IPS-18a (cell line): ENCODE measurements around the gene KRT222.

Experiments
- H3K27ac ChIP-seq: one replicate; pipeline ENCODE4 v1.5.1; 2013; ENCODE audit warnings: low read length
- H3K27me3 ChIP-seq: one replicate; pipeline ENCODE4 v1.6.1; 2013; ENCODE audit warnings: mild to moderate bottlenecking, low read length; ENCODE audit not compliant: control insufficient read depth, insufficient read depth
- H3K36me3 ChIP-seq: one replicate; pipeline ENCODE4 v1.6.1; 2013; ENCODE audit warnings: low read depth, low read length; ENCODE audit not compliant: control insufficient read depth
- H3K4me1 ChIP-seq: one replicate; pipeline ENCODE4 v1.6.1; 2013; ENCODE audit warnings: low read depth, low read length; ENCODE audit not compliant: control insufficient read depth
- H3K4me3 ChIP-seq: one replicate; pipeline ENCODE4 v1.5.1; 2013; ENCODE audit warnings: low read length
- H3K9ac ChIP-seq: one replicate; pipeline ENCODE4 v1.6.1; 2013; ENCODE audit warnings: mild to moderate bottlenecking, low read length, moderate library complexity
- H3K9me3 ChIP-seq: one replicate; pipeline ENCODE4 v1.6.1; 2013; ENCODE audit warnings: low read depth, low read length; ENCODE audit not compliant: control insufficient read depth

Gene KRT222

GRCh38 chr17:40623419-40624210, 41.4 kb downstream of the KRT222 start:
- no peak overlapping the region for H3K27ac ChIP-seq
- peaks cover 3% of the 10 kb centered on the region for H3K4me1 ChIP-seq
- H3K27me3 ChIP-seq = no peaks in the 10 kb centered on the region
- no peaks in the 10 kb centered on the region for H3K9me3 ChIP-seq
- H3K9ac ChIP-seq = no peak overlapping the region
- peaks cover 13% of the 10 kb centered on the region for H3K36me3 ChIP-seq
- no peak overlapping the region for H3K4me3 ChIP-seq

GRCh38 chr17:40622509-40622928, 42.5 kb downstream of the KRT222 start:
- peaks cover 2% of the 10 kb centered on the region for H3K36me3 ChIP-seq
- H3K27me3 ChIP-seq = no peaks in the 10 kb centered on the region
- no peak overlapping the region for H3K4me3 ChIP-seq
- H3K9ac ChIP-seq = no peak overlapping the region
- peaks cover 3% of the 10 kb centered on the region for H3K4me1 ChIP-seq
- H3K27ac ChIP-seq = no peak overlapping the region
- H3K9me3 ChIP-seq = no peaks in the 10 kb centered on the region

DNA sequence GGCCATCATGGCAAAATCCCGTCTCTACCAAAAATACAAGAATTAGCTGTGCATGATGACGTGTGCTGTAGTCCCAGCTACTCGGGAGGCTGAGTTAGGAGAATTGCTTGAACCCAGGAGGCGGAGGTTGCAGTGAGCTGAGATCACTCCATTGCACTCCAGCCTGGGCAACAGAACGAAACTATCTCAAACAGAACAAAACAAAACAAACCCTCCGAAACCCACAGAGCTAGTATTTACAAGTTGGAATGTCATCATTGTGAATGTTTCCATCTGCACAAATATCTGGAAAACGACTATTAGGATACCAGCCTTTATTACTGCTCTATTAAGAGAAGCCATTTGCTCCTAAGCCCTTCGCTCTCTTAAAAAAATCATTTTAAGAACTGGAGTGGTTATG, 43.4 kb downstream of the KRT222 start:
- Histone ChIP-seq H3K36me3 (no peaks in the 10 kb centered on the region), H3K9me3 (no peaks in the 10 kb centered on the region), H3K4me3 (no peak overlapping the region), H3K9ac (no peak overlapping the region), H3K27ac (no peak overlapping the region), H3K27me3 (no peaks in the 10 kb centered on the region), H3K4me1 (peaks cover 3% of the 10 kb centered on the region)

DNA sequence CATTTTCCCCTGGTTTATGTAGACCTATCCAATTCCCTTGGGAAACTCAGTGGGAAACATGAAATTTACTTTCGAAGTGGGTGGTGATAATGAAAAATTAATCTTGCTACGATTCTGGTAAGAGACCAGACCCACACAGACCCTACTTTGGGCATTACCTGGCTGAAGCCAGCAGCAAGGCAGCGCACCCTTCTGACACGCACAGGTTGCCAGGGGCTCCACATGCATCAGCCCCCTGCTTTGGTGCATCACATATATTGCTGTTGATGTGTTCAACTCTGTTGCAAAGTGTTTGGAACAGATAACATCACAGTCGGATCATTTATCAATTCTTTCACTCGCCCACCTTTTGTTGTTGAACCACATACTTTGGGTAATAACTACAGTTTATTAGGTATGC, 44.0 kb downstream of the KRT222 start:
- no peak overlapping the region for H3K4me3 ChIP-seq
- H3K4me1 ChIP-seq = peaks cover 3% of the 10 kb centered on the region
- no peaks in the 10 kb centered on the region for H3K27me3 ChIP-seq
- no peak overlapping the region for H3K27ac ChIP-seq
- no peaks in the 10 kb centered on the region for H3K9me3 ChIP-seq
- H3K36me3 ChIP-seq = no peaks in the 10 kb centered on the region
- H3K9ac ChIP-seq = no peak overlapping the region

DNA sequence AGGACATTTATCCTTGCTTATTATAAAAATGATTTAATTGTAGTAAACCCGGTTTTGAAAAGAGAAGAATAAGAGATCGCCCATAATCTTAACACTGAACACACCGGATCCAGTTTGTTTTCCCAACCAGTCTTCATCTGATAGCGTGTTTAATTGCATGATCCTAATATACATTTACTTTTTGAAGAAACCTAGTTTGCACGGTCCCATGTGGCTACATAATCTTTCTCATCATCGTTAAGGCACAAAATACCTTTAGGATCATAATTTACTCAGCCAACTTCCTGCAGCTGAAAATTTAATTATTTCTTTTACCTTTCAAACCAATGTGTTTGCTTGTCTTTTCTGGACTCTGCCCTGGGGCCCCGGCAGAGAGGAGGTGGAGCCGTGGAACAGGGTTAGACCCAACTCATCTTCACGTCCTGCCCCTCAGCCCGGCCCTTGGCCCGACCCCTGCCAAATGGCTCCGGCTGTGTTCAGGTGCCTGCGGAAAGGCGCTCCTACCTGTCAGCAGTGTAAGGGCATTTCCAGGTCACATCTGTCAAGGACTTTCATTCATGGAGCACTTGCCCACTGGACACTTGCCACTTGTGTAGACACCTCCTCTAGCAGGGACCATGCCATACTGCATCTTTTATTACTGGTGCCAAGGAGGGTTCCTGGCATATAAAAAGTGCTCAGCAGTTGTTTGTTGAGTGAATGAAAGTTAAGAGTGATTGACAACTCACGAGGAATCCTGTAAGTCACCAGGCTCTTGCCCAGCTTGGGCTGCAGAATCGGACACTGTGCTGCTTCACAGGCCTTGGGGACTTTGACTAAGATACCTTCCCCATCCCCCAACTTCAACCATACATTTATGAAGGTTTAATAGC, 46.0 kb downstream of the KRT222 start:
- Histone ChIP-seq H3K36me3 (no peaks in the 10 kb centered on the region), H3K9me3 (no peaks in the 10 kb centered on the region), H3K27ac (no peak overlapping the region), H3K4me3 (no peak overlapping the region), H3K27me3 (no peaks in the 10 kb centered on the region), H3K4me1 (no peaks in the 10 kb centered on the region), H3K9ac (no peak overlapping the region)

DNA sequence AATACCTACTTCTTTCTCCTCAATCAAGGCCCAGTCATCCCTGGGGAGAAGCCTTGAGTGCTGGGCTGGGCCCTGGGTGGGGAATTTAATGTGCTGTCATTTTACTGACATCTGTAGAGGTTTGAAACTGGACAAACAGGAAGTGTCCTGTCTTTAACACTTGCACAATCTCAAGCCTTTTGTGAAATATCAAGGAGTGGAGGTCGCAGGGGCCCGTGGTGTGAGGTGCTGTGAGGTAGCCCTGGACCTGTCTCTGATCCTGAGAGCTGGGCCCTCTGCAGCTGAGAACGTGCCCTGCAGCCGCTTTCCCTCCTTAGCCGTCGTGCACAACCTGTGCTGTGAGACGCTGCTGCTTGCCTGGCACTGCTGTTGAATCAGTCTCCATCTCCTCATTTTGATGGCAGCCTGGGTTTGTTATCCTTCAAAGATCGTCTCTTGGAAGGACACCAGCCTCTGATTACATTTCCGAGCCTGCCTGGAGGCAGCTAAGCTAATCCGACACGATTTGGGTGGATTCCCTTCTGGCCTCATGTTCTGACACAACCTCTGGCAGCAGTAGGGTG, 47.2 kb downstream of the KRT222 start:
- Histone ChIP-seq H3K36me3 (no peaks in the 10 kb centered on the region), H3K27ac (no peak overlapping the region), H3K9ac (no peak overlapping the region), H3K9me3 (no peaks in the 10 kb centered on the region), H3K4me1 (no peaks in the 10 kb centered on the region), H3K27me3 (no peaks in the 10 kb centered on the region), H3K4me3 (no peak overlapping the region)

DNA sequence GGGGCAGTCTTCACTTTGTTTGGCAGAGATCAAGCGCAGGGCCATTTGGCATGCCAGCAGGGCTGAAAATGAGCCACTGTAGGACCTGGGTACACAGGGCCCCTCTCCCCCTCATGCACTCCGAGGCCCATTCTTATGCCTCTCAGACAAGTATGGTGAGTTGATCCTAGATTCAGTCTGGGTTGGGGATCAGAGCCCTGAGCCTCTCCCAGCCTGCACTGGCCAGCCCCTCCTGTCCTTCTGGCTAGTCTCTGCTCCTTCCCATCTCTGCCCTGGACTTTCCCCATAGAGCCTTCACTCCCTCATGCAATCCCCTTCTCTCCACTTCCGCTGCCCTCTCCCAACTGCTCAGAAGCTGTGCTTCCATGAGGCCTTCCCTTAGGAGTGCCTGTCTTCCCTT, 48.4 kb downstream of the KRT222 start:
- Histone ChIP-seq H3K4me1 (no peaks in the 10 kb centered on the region), H3K9me3 (no peaks in the 10 kb centered on the region), H3K27ac (no peak overlapping the region), H3K9ac (no peak overlapping the region), H3K4me3 (no peak overlapping the region), H3K27me3 (no peaks in the 10 kb centered on the region), H3K36me3 (no peaks in the 10 kb centered on the region)

DNA sequence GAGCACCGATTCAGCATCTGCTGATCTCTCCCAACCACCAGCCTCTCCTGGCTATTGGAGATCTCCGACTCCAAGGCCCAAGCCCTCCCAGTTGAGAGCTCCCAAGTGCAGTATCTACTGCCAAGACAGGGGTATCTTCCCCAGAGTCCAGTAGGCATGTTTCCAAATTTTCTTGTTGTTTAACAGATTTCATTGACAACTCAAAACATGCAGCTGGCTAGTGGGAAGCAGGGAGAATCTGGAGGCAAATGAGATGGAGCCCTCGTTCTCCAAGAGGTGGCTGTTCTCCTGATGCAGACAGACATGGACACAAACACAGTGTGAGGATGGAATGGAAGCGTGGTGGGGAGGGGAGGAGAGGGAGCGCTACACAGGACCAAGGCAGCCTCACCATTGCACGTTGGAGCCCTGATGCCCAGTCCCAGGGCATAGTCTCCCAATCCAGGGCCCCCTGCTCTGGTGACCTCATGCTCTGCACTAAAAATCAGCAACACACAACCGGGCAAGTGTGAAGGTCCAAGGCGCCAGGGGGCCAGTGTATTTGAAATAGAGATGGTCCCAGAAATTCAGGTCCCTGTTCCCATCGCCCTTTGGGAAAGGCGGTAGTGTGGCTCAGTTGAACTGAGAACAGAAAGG, 49.0 kb downstream of the KRT222 start:
- no peak overlapping the region for H3K27ac ChIP-seq
- no peak overlapping the region for H3K4me3 ChIP-seq
- H3K9ac ChIP-seq = no peak overlapping the region

GRCh38 chr17:40615068-40615840, 49.7 kb downstream of the KRT222 start:
- Histone ChIP-seq H3K27me3 (no peaks in the 10 kb centered on the region), H3K4me1 (no peaks in the 10 kb centered on the region), H3K9ac (no peak overlapping the region), H3K27ac (no peak overlapping the region), H3K9me3 (no peaks in the 10 kb centered on the region), H3K36me3 (no peaks in the 10 kb centered on the region), H3K4me3 (no peak overlapping the region)

More for the DNA sequence above, 49.0 kb downstream of the KRT222 start:
- H3K9me3 ChIP-seq = no peaks in the 10 kb centered on the region
- no peaks in the 10 kb centered on the region for H3K36me3 ChIP-seq
- no peaks in the 10 kb centered on the region for H3K27me3 ChIP-seq
- H3K4me1 ChIP-seq = no peaks in the 10 kb centered on the region

GRCh38 chr17:40614431-40615067, 50.4 kb downstream of the KRT222 start:
- Histone ChIP-seq H3K9me3 (no peaks in the 10 kb centered on the region), H3K4me3 (no peak overlapping the region), H3K4me1 (no peaks in the 10 kb centered on the region), H3K27me3 (no peaks in the 10 kb centered on the region), H3K36me3 (no peaks in the 10 kb centered on the region), H3K9ac (no peak overlapping the region), H3K27ac (no peak overlapping the region)
